HepG2 (cell line): ENCODE data around the gene VSIG10L2. TPM values are rescaled to one million over a fixed set of nuclear protein-coding genes. Genes with fewer than 3 reads are reported as not detected.
A peak's percentile ranks its signal among the peaks of the same experiment; 100 is the strongest.

Experiments used
- CREM ChIP-seq, 2 experiments: sonication (generic) in 1 of 2; formaldehyde crosslinking in 1 of 2; IDR thresholded peaks; 2 replicates each; pipeline versions ENCODE4 v1.4.0 to v1.6.1; 2016 to 2020; ENCODE audit warnings: antibody characterized with exemption in 1 of 2, mild to moderate bottlenecking in 1 of 2, missing genetic modification reagents in 1 of 2
- GLI4 ChIP-seq: sonication (generic); formaldehyde crosslinking; IDR thresholded peaks from 2 replicates; pipeline ENCODE4 v1.5.1; 2020; ENCODE audit warnings: missing genetic modification reagents, mild to moderate bottlenecking, moderate library complexity, borderline replicate concordance
- GTF2F1 ChIP-seq: fragments of 150-350 bp; IDR thresholded peaks from 2 replicates; pipeline ENCODE4 v1.6.1; 2014; ENCODE audit warnings: low read length
- IRF2 ChIP-seq: IDR thresholded peaks from 2 replicates; pipeline ENCODE4 v1.6.1; 2018; ENCODE audit warnings: missing genetic modification reagents, missing compliant biosample characterization
- MATR3 ChIP-seq: sonication (generic); formaldehyde crosslinking; IDR thresholded peaks from 2 replicates; pipeline ENCODE4 v1.4.0; 2020; ENCODE audit warnings: missing genetic modification reagents
- MBD4 ChIP-seq: IDR thresholded peaks from 2 replicates; pipeline ENCODE4 v1.6.1; 2012; ENCODE audit warnings: low read length, inconsistent platforms, borderline replicate concordance
- MTF1 ChIP-seq: sonication (generic); formaldehyde crosslinking; IDR thresholded peaks from 2 replicates; pipeline ENCODE4 v1.5.0; 2020; ENCODE audit warnings: missing genetic modification reagents
- RNF2 ChIP-seq: fragments of 450-650 bp; conservative IDR thresholded peaks from 2 replicates; pipeline ENCODE4 v1.6.1; 2016; ENCODE audit warnings: low read depth
- SIX4 ChIP-seq: sonication (generic); formaldehyde crosslinking; IDR thresholded peaks from 2 replicates; pipeline ENCODE4 v1.4.0; 2020; ENCODE audit warnings: missing genetic modification reagents
- SMARCE1 ChIP-seq: fragments of 450-650 bp; IDR thresholded peaks from 2 replicates; pipeline ENCODE4 v1.6.1; 2017; ENCODE audit warnings: borderline replicate concordance
- SP5 ChIP-seq: IDR thresholded peaks from 2 replicates; pipeline ENCODE4 v1.6.1; 2016; ENCODE audit warnings: low read depth, borderline replicate concordance
- SRY ChIP-seq: sonication (generic); formaldehyde crosslinking; IDR thresholded peaks from 2 replicates; pipeline ENCODE4 v1.8.0; 2022; ENCODE audit warnings: mild to moderate bottlenecking, missing genetic modification reagents
- ZNF737 ChIP-seq: sonication (generic); formaldehyde crosslinking; IDR thresholded peaks from 2 replicates; pipeline ENCODE4 v1.5.0; 2020; ENCODE audit warnings: missing genetic modification reagents, mild to moderate bottlenecking, borderline replicate concordance
- ZNF772 ChIP-seq: sonication (generic); formaldehyde crosslinking; IDR thresholded peaks from 2 replicates; pipeline ENCODE4 v1.5.0; 2020; ENCODE audit warnings: mild to moderate bottlenecking, missing genetic modification reagents
- ZNF781 ChIP-seq: sonication (generic); formaldehyde crosslinking; IDR thresholded peaks from 2 replicates; pipeline ENCODE4 v1.5.1; 2020; ENCODE audit warnings: borderline replicate concordance, mild to moderate bottlenecking, missing genetic modification reagents; ENCODE audit errors: not compliant biosample characterization
- ZNF883 ChIP-seq: sonication (generic); formaldehyde crosslinking; IDR thresholded peaks from 2 replicates; pipeline ENCODE4 v1.5.1; 2020; ENCODE audit warnings: mild to moderate bottlenecking, missing genetic modification reagents; ENCODE audit errors: not compliant biosample characterization
- ZSCAN25 ChIP-seq: sonication (generic); formaldehyde crosslinking; IDR thresholded peaks from 2 replicates; pipeline ENCODE4 v1.8.0; 2022; ENCODE audit warnings: mild to moderate bottlenecking, missing genetic modification reagents
- polyA plus RNA-seq, 8 experiments: library from polyadenylated mRNA; depleted of rRNA in 3 of 8; stranded (reverse) in 7 of 8; unstranded in 1 of 8; fragments of >200 nt; fragmentation: Illumina TruSeq in 4 of 8; extraction: Trizol in 4 of 8; gene quantifications; 2 replicates each; pipeline versions ENCODE4 v1.2.1 to v1.2.3, GENCODE V29; 2011 to 2016; ENCODE audit warnings: low read depth in 4 of 8, missing spikeins in 1 of 8, mixed read lengths in 1 of 8; ENCODE audit not compliant: insufficient read depth in 1 of 8
- total RNA-seq, 5 experiments: library from RNA; depleted of rRNA; stranded (reverse); fragments of >200 nt; fragmentation: Illumina TruSeq; extraction: Trizol; gene quantifications; 2 replicates each; pipeline ENCODE4 v1.2.3, GENCODE V29; 2016; ENCODE audit warnings: low read depth in 1 of 5
- TF ChIP-seq, protein P1 (sequence below): sonication (generic); formaldehyde crosslinking; IDR thresholded peaks from 2 replicates; pipeline ENCODE4 v1.4.0; 2020; ENCODE audit warnings: mild to moderate bottlenecking, missing genetic modification reagents, borderline replicate concordance
- TF ChIP-seq, protein P2 (sequence below): sonication (generic); formaldehyde crosslinking; conservative IDR thresholded peaks from 2 replicates; pipeline ENCODE4 v1.8.0; 2022; ENCODE audit warnings: low read depth, missing genetic modification reagents
- TF ChIP-seq, protein P3 (sequence below): sonication (generic); formaldehyde crosslinking; IDR thresholded peaks from 2 replicates; pipeline ENCODE4 v1.8.1; 2023; ENCODE audit warnings: mild to moderate bottlenecking, missing genetic modification reagents
- TF ChIP-seq, protein P4 (sequence below): sonication (generic); formaldehyde crosslinking; IDR thresholded peaks from 2 replicates; pipeline ENCODE4 v1.8.0; 2022; ENCODE audit warnings: mild to moderate bottlenecking, missing genetic modification reagents; ENCODE audit not compliant: insufficient replicate concordance
- TF ChIP-seq, protein P5 (sequence below): IDR thresholded peaks from 2 replicates; pipeline ENCODE4 v1.6.1; 2016

VSIG10L2 gene
- total and polyA plus RNA-seq, 2 of the 13 experiments (the other 11 are each of a cell fraction or from before 2014, with no cell fraction given) = 0.21 TPM; not detected in 1

DNA sequence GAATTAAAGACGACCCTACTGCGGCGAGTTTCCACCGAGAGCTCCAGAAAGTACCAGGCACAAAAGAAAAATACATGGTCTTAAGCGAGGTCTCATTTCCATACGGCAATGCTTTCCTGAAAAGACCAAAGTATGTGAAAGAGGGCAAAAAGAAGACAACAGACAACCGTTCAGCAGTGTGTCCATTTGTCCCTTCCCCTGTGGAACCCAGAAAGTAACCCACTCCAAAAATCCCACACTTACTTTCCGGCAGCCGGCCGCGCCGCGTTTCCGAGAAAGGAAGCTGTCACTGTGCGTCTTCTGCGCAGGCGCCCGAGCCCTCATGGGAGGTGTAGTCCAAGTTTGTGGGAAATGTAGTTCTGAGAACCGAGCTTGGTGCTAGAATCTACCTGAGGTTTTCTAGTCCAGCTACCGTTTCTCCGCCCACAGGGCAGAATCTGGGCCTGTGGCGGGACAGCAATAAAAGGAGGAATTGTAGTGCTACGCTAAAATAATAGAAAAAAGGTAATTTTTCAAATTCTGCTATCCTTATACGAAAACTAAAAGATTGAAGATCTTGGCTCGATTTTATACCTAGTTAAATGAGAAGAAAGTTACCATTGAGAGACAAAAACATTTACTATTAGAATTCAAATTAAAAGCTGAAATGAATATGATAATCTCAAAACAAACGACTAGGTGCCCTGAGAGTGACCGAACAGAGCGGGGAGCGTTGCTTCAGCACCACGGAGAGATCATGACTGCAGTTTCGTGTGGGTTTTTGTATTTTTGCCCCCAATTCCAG, 42.7 kb upstream of the VSIG10L2 start, which contains the start of gene PUS3 (continued):
- TF ChIP-seq, protein P1, sequence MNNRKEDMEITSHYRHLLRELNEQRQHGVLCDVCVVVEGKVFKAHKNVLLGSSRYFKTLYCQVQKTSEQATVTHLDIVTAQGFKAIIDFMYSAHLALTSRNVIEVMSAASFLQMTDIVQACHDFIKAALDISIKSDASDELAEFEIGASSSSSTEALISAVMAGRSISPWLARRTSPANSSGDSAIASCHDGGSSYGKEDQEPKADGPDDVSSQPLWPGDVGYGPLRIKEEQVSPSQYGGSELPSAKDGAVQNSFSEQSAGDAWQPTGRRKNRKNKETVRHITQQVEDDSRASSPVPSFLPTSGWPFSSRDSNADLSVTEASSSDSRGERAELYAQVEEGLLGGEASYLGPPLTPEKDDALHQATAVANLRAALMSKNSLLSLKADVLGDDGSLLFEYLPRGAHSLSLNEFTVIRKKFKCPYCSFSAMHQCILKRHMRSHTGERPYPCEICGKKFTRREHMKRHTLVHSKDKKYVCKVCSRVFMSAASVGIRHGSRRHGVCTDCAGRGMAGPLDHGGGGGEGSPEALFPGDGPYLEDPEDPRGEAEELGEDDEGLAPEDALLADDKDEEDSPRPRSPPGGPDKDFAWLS (CRISPR knock-in tag) = no peak
- no peak for TF ChIP-seq GTF2F1
- no peak for TF ChIP-seq GLI4 (CRISPR knock-in tag)
- TF ChIP-seq IRF2 = peak; percentile 93
- TF ChIP-seq, protein P2, sequence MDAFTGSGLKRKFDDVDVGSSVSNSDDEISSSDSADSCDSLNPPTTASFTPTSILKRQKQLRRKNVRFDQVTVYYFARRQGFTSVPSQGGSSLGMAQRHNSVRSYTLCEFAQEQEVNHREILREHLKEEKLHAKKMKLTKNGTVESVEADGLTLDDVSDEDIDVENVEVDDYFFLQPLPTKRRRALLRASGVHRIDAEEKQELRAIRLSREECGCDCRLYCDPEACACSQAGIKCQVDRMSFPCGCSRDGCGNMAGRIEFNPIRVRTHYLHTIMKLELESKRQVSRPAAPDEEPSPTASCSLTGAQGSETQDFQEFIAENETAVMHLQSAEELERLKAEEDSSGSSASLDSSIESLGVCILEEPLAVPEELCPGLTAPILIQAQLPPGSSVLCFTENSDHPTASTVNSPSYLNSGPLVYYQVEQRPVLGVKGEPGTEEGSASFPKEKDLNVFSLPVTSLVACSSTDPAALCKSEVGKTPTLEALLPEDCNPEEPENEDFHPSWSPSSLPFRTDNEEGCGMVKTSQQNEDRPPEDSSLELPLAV (CRISPR knock-in tag) = no peak
- no peak for TF ChIP-seq ZNF772 (CRISPR knock-in tag)
- TF ChIP-seq, protein P3, sequence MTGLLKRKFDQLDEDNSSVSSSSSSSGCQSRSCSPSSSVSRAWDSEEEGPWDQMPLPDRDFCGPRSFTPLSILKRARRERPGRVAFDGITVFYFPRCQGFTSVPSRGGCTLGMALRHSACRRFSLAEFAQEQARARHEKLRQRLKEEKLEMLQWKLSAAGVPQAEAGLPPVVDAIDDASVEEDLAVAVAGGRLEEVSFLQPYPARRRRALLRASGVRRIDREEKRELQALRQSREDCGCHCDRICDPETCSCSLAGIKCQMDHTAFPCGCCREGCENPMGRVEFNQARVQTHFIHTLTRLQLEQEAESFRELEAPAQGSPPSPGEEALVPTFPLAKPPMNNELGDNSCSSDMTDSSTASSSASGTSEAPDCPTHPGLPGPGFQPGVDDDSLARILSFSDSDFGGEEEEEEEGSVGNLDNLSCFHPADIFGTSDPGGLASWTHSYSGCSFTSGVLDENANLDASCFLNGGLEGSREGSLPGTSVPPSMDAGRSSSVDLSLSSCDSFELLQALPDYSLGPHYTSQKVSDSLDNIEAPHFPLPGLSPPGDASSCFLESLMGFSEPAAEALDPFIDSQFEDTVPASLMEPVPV (CRISPR knock-in tag) = no peak
- TF ChIP-seq, protein P4, sequence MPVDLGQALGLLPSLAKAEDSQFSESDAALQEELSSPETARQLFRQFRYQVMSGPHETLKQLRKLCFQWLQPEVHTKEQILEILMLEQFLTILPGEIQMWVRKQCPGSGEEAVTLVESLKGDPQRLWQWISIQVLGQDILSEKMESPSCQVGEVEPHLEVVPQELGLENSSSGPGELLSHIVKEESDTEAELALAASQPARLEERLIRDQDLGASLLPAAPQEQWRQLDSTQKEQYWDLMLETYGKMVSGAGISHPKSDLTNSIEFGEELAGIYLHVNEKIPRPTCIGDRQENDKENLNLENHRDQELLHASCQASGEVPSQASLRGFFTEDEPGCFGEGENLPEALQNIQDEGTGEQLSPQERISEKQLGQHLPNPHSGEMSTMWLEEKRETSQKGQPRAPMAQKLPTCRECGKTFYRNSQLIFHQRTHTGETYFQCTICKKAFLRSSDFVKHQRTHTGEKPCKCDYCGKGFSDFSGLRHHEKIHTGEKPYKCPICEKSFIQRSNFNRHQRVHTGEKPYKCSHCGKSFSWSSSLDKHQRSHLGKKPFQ (CRISPR knock-in tag) = no peak
- TF ChIP-seq, protein P5, sequence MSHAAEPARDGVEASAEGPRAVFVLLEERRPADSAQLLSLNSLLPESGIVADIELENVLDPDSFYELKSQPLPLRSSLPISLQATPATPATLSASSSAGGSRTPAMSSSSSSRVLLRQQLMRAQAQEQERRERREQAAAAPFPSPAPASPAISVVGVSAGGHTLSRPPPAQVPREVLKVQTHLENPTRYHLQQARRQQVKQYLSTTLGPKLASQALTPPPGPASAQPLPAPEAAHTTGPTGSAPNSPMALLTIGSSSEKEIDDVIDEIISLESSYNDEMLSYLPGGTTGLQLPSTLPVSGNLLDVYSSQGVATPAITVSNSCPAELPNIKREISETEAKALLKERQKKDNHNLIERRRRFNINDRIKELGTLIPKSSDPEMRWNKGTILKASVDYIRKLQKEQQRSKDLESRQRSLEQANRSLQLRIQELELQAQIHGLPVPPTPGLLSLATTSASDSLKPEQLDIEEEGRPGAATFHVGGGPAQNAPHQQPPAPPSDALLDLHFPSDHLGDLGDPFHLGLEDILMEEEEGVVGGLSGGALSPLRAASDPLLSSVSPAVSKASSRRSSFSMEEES = no peak
- TF ChIP-seq ZNF737 = no peak
- peak; percentile 33; the same call in 1 of the 2 replicates for TF ChIP-seq ZSCAN25 (CRISPR knock-in tag)
- TF ChIP-seq CREM (IDR thresholded peaks at IDR 0.05) = peak; percentile 92
- no peak for TF ChIP-seq CREM (CRISPR knock-in tag; IDR thresholded peaks at IDR 0.05)
- TF ChIP-seq SMARCE1 = no peak
- TF ChIP-seq SIX4 = peak; percentile 35; the same call in 1 of the 2 replicates
- TF ChIP-seq SP5 (CRISPR knock-in tag) = no peak
- no peak for TF ChIP-seq RNF2
- TF ChIP-seq MATR3 (CRISPR knock-in tag) = no peak
- TF ChIP-seq MTF1 (CRISPR knock-in tag) = no peak
- peak; percentile 74 for TF ChIP-seq ZNF781 (CRISPR knock-in tag)
- no peak for TF ChIP-seq ZNF883 (CRISPR knock-in tag)
- TF ChIP-seq MBD4 = no peak
- TF ChIP-seq SRY (CRISPR knock-in tag) = no peak
